ENCODE measurements around the gene PTPRN2. TPM values are rescaled to one million over a fixed set of nuclear protein-coding genes. Genes with fewer than 3 reads are reported as not detected.

PTPRN2 gene
- total and polyA plus RNA-seq, 9 of the 15 experiments (the other 6 are each of a cell fraction or from before 2014, with no cell fraction given): not detected

- no peak for ATAC-seq
Measured at GRCh38 chr7:158061026-158061630, 526.5 kb downstream of the PTPRN2 start.

More at GRCh38 chr7:158061026-158061630, 526.5 kb downstream of the PTPRN2 start:
- H3K4me1 ChIP-seq (replicated peaks in 1 of 2; ENCODE audit: control insufficient read depth in 2 of 2, insufficient read depth in 2 of 2, low read length in 2 of 2): no peaks in the 10 kb centered on the region
- no peak overlapping the region for H3K4me2 ChIP-seq (ENCODE audit: insufficient read depth, low read length)
- no peak overlapping the region for H2AFZ ChIP-seq (ENCODE audit: low read depth, low read length)
- WGBS (ENCODE audit: insufficient coverage, low coverage, missing lambda C conversion rate): 5% methylated on average over 28 of the region's 28 CpGs
- no peaks in the 10 kb centered on the region for H3K79me2 ChIP-seq (ENCODE audit: control insufficient read depth, insufficient read depth, low read length)
- TF ChIP-seq SAFB2 (IDR thresholded peaks at IDR 0.05; ENCODE audit: borderline replicate concordance, low read depth, low read length, severe bottlenecking) (no peak), THRAP3 (IDR thresholded peaks at IDR 0.05; ENCODE audit: borderline replicate concordance) (no peak), ATF6 (CRISPR knock-in tag; IDR thresholded peaks at IDR 0.05) (no peak), RNF2 (IDR thresholded peaks at IDR 0.05) (no peak), KAT7 (CRISPR knock-in tag; IDR thresholded peaks at IDR 0.05; ENCODE audit: borderline replicate concordance) (no peak), TFE3 (CRISPR knock-in tag; IDR thresholded peaks at IDR 0.05) (no peak), ZNF696 (CRISPR knock-in tag; conservative IDR thresholded peaks at IDR 0.05) (no peak), PHB (CRISPR knock-in tag; IDR thresholded peaks at IDR 0.05) (no peak), ZBTB34 (CRISPR knock-in tag; IDR thresholded peaks at IDR 0.05) (no peak), RBM15 (IDR thresholded peaks at IDR 0.05; ENCODE audit: insufficient read depth, low read length) (no peak), LARP7 (IDR thresholded peaks at IDR 0.05) (no peak), ZNF280A (IDR thresholded peaks at IDR 0.05; ENCODE audit: low read depth, partially characterized antibody) (no peak), JUN (IDR thresholded peaks at IDR 0.05; ENCODE audit: borderline replicate concordance, low read depth, low read length) (no peak), JUN (CRISPR knock-in tag; IDR thresholded peaks at IDR 0.05; ENCODE audit: borderline replicate concordance) (no peak), SRSF3 (IDR thresholded peaks at IDR 0.05; ENCODE audit: insufficient read depth, low read length) (no peak), HDAC8 (tag; IDR thresholded peaks at IDR 0.05) (no peak)
- no peaks in the 10 kb centered on the region for H4K20me1 ChIP-seq (replicated peaks; ENCODE audit: control insufficient read depth, insufficient read depth, low read length)
- no peaks in the 10 kb centered on the region for H3K9me1 ChIP-seq (ENCODE audit: control insufficient read depth, insufficient read depth, low read length)
- FAIRE-seq (no peak), DNase-seq (ENCODE audit: extremely low read depth in 1 of 4, low spot score in 3 of 4) (no peak)
- H3K9me3 ChIP-seq (replicated peaks; ENCODE audit: control insufficient read depth, insufficient read depth, low read depth, low read length): 0 out of 2 replicates have a peak, but pooled peaks cover 3% of the 10 kb centered on the region
- no peaks in the 10 kb centered on the region for H3K36me3 ChIP-seq (ENCODE audit: control insufficient read depth, insufficient read depth, low read length)
- no peak overlapping the region for H3K4me3 ChIP-seq
- intact Hi-C loops (cut with micrococcal nuclease): no loop called here
- peaks cover 0 to 12% of the 10 kb centered on the region in 2 experiments; a peak in 1 of 5 replicates for H3K27me3 ChIP-seq (ENCODE audit: control insufficient read depth in 2 of 2, insufficient read depth in 2 of 2, low read length in 2 of 2)
- POLR2A ChIA-PET: no interaction called here
- CTCF ChIA-PET (ENCODE audit: low intra/inter-chr PET ratio): no interaction called here
- in situ Hi-C loops (cut with MboI): no loop called here
- no peak overlapping the region for H3K9ac ChIP-seq (ENCODE audit: insufficient read depth in 1 of 2, low read depth in 2 of 2, low read length in 2 of 2)
- H3K27ac ChIP-seq (ENCODE audit: extremely low read depth, low read depth, low read length): no peak overlapping the region
- no TSS peak for BruUV-seq (replicated peaks)
